Muscle layer of colon (tissue), 2 donors: Measurements from ENCODE around the gene LDLRAD4.
"Not testable (repeated sequence)": the region's sequence is repeated elsewhere in the genome, so short reads cannot be mapped to it uniquely, and the experiment has no call there.

ENCODE experiments used
- H3K27ac ChIP-seq: one replicate; pipeline ENCODE4 v1.7.0; 2013; ENCODE audit warnings: low read depth, mild to moderate bottlenecking, low read length, moderate library complexity
- H3K27me3 ChIP-seq, 2 donors: one replicate each; pipeline ENCODE4 v1.7.0; 2013; ENCODE audit warnings: low read length in 2 of 2, mild to moderate bottlenecking in 2 of 2; ENCODE audit not compliant: insufficient read depth in 2 of 2, control insufficient read depth in 1 of 2
- H3K36me3 ChIP-seq: one replicate; pipeline ENCODE4 v1.7.0; 2013; ENCODE audit warnings: mild to moderate bottlenecking, low read length; ENCODE audit not compliant: insufficient read depth
- H3K4me1 ChIP-seq: one replicate; pipeline ENCODE4 v1.7.0; 2013; ENCODE audit warnings: mild to moderate bottlenecking, low read length; ENCODE audit not compliant: insufficient read depth
- H3K4me3 ChIP-seq, 2 donors: one replicate each; pipeline ENCODE4 v1.7.0; 2013; ENCODE audit warnings: low read length in 2 of 2, low read depth in 1 of 2, mild to moderate bottlenecking in 1 of 2, moderate library complexity in 1 of 2
- H3K9ac ChIP-seq: one replicate; pipeline ENCODE4 v1.7.0; 2013; ENCODE audit warnings: low read length
- H3K9me3 ChIP-seq: one replicate; pipeline ENCODE4 v1.7.0; 2013; ENCODE audit warnings: mild to moderate bottlenecking, low read length
- donor health status: abdominal sarcoma.
- donor health status: Adenocarcinoma of cecum.

Gene LDLRAD4

DNA sequence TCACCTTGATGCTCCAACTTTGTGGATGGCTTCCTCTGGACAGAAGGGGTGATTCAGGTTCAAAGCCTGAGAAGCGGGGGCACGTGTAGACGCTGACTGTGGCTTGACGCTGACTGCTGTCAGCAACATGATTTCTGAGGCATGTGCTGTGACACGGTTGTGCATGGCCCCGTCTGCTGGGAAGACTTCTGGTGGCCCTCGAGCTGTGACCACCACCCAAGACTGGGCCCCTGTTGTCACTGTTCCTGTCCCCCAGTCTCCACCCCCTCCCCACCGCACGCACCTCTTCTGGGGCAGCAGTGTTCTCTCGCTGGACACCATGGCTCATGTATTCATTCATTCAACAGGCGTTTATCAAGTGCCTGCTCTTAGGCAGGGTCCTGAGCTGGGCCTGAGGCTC lies 262.8 kb downstream of the LDLRAD4 start:
- Histone ChIP-seq H3K9me3 (no peaks in the 10 kb centered on the region), H3K27ac (no peak overlapping the region), H3K27me3 (no peaks in the 10 kb centered on the region), H3K4me3 (no peak overlapping the region), H3K9ac (no peak overlapping the region), H3K36me3 (no peaks in the 10 kb centered on the region), H3K4me1 (peaks cover 4% of the 10 kb centered on the region)

DNA sequence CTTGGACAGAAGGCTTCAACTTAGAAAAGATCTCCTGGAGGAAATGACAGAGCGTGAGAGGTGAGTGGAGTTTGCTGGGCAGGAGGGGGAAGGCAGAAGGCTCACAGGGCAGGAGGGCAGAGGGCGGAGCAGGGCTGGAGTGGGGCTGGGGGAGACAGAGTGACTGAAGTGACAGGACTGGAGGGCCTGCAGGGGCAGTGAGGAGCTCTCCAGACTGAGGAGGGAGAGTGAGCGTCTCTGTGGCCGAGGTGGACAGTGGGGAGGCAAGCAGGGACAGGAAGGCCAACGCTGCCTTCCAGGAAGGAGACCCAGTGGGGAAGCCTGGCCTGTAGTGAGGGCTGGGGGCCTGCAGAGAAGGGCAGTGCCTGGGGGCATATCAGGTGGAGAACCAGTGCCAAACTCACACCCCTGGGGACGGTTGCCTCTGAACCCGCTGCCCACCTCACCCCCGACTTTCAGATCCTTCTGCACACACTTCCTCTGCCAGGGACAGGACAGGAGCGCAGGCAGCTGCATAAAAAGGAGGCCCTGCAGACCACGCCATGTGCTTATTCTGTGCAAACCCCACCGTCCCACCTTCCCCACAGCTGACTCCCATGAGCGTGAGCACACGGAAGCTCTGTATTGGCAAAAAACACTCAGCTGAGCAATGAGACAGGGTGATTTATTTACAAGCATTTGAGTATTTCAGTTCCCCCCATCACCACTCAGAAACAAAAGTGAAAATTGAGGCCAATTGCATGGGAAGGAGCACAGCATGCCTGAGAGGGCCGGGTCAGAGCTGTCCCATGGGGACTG lies 263.5 kb downstream of the LDLRAD4 start:
- no peak overlapping the region for H3K4me3 ChIP-seq
- H3K9me3 ChIP-seq: no peaks in the 10 kb centered on the region

DNA sequence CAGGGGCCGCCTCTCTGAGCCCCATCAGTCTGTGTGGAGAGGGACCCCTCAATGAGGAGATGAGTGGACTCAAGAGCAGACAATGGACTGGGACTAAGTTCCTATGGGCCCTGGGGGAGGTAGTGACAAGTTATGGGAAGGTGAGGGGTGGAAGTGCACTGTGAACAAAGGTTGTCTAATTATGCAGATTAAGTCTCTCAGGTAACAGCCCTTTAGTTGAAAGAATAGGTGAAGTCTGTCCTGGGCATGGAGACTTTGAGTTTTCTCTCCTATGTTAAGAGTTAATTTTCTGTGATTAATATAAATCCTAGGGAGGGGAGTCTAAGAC lies 264.0 kb downstream of the LDLRAD4 start:
- Histone ChIP-seq H3K9ac (no peak overlapping the region), H3K9me3 (no peaks in the 10 kb centered on the region), H3K36me3 (no peaks in the 10 kb centered on the region), H3K27me3 (no peaks in the 10 kb centered on the region), H3K4me3 (no peak overlapping the region), H3K27ac (no peak overlapping the region), H3K4me1 (peaks cover 9% of the 10 kb centered on the region)

More for the DNA sequence above, 263.5 kb downstream of the LDLRAD4 start:
- H3K36me3 ChIP-seq: no peaks in the 10 kb centered on the region
- H3K9ac ChIP-seq: no peak overlapping the region
- peaks cover 9% of the 10 kb centered on the region for H3K4me1 ChIP-seq
- no peaks in the 10 kb centered on the region for H3K27me3 ChIP-seq
- no peak overlapping the region for H3K27ac ChIP-seq

DNA sequence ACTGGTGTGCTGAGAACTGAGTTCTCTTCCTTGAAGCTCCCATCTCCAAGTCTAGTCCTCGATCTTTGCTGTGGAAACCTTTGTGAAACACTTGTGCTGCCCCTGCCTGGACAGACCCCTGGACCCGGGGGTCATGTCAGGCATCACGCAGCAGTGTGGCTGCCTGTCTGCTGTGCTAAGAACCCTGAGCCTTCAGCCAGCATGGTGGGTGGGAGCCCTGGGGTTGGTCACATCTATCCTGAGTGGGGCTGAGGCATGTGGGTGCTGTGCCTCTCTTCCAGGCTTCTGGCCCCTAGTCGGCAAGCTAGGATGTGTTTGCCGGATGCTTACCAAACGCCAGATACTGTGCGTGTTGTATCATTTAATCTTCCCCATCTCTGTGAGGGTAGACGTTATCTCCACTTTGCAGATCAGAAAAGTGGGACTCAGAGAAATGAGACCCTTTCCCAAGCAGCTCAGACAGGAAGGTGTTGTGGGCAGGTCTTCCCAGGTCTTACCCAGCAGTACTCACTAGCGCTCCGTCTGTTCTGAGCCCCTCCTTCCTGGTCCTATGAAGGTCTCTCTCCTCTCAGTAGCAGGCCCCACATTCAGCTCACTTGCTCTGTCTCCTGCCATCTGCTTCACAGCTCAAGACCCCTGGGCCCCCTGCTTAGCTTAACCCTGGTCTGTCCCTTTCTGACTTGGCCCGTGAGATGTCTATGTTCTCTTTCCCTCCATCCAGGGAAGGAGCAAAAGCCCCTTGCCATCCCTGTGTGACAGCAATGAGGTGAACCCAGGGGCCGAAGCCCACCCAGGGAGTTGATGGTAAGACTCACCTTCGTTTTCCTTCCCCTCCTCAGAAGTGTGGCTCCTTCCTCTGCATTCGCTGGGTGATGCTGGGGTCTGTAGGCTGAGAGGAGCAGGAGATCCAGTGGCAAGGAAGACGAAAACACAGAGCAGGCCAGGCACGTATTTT lies 265.0 kb downstream of the LDLRAD4 start:
- H3K9me3 ChIP-seq: no peaks in the 10 kb centered on the region
- no peak overlapping the region for H3K27ac ChIP-seq
- no peaks in the 10 kb centered on the region for H3K27me3 ChIP-seq
- H3K9ac ChIP-seq: no peak overlapping the region
- H3K4me1 ChIP-seq: peaks cover 9% of the 10 kb centered on the region
- H3K4me3 ChIP-seq: no peak overlapping the region
- no peaks in the 10 kb centered on the region for H3K36me3 ChIP-seq

DNA sequence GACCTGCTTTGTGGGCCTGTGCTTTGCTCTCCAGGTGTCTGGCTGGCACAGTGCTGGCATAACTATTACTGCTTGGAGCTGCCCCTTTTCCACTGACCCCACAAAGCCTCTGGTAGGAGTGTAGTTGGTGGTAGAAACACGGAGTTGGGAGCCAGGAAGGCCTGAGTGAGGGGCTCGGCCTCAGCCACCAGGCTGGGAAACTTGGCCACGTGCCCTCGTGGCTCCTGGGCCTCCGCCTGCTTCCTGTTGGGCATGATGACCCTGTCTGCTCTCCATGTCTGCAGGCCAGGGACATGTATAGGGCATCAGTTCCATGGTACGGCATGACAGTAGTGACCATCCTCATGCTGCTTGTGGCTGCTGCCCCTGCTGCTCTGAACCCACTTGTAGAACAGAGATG lies 266.6 kb downstream of the LDLRAD4 start:
- Histone ChIP-seq H3K4me1 (peaks cover 9% of the 10 kb centered on the region), H3K9ac (no peak overlapping the region), H3K27me3 (no peaks in the 10 kb centered on the region), H3K27ac (no peak overlapping the region), H3K4me3 (no peak overlapping the region), H3K36me3 (no peaks in the 10 kb centered on the region), H3K9me3 (no peaks in the 10 kb centered on the region)

DNA sequence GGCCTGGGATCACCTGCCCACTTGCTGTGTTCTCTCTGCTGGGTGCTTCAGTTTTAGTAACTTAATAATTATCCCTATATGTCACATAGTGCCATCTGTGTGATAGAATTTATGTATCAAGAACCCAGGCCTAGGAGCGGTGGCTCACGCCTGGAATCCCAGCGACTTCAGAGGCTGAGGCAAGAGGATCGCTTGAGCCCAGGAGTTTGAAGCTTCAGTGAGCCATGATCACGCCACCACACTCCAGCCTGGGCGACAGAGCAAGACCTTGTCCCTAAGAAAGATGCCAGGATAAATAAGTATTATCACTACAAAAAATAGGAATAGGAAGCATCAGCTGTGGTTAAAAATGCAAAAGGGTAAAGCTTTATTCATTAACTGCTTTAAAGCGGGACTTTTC lies 267.0 kb downstream of the LDLRAD4 start:
- Histone ChIP-seq H3K27ac (no peak overlapping the region), H3K27me3 (no peaks in the 10 kb centered on the region), H3K4me1 (peaks cover 9% of the 10 kb centered on the region), H3K4me3 (no peak overlapping the region), H3K9ac (no peak overlapping the region), H3K9me3 (no peaks in the 10 kb centered on the region), H3K36me3 (no peaks in the 10 kb centered on the region)

DNA sequence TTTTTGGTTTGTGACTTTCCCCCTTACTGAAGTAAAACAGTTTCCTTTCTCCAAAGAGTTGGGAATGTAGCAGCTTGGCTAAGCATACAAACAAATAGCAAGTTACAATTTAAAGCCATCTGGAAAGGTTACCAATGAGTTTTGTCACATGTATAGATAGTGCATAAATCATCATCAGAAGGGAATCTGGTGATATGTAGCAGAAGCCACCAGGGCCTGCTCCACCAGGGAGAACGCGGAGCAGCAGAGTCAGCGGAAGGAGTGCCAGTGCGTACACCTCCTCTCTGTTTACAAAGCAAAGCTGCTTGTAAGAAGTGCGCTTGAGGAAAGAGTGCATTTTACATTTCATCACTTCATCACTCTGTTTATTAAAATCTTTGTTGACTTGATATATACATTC lies 267.7 kb downstream of the LDLRAD4 start:
- H3K27me3 ChIP-seq: no peaks in the 10 kb centered on the region
- H3K36me3 ChIP-seq: no peaks in the 10 kb centered on the region
- no peak overlapping the region for H3K4me3 ChIP-seq
- H3K4me1 ChIP-seq: peaks cover 9% of the 10 kb centered on the region
- H3K9me3 ChIP-seq: no peaks in the 10 kb centered on the region
- H3K9ac ChIP-seq: no peak overlapping the region
- H3K27ac ChIP-seq: no peak overlapping the region

DNA sequence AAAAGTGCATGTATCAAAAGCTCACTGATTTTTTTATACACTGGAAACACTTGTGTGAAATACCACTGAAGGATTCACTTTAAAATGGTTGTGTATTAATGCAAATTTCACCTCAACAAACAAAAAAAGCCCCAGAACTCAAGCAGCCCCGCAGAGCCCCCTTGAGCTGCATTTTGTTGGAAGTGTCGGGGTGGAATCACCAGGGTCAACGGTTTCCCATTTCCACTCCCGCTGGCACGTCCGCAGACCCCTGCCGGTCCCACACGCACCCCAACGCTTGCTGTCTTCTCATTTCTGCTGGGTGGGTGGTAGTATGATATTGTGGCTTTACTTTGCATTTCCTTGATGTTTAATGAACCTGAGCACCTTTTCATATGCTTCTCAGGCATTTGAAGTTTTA lies 268.1 kb downstream of the LDLRAD4 start:
- H3K27ac ChIP-seq: no peak overlapping the region
- no peaks in the 10 kb centered on the region for H3K27me3 ChIP-seq
- H3K9me3 ChIP-seq: no peaks in the 10 kb centered on the region
- H3K9ac ChIP-seq: no peak overlapping the region
- H3K4me3 ChIP-seq: no peak overlapping the region
- H3K36me3 ChIP-seq: no peaks in the 10 kb centered on the region
- H3K4me1 ChIP-seq: peaks cover 9% of the 10 kb centered on the region

DNA sequence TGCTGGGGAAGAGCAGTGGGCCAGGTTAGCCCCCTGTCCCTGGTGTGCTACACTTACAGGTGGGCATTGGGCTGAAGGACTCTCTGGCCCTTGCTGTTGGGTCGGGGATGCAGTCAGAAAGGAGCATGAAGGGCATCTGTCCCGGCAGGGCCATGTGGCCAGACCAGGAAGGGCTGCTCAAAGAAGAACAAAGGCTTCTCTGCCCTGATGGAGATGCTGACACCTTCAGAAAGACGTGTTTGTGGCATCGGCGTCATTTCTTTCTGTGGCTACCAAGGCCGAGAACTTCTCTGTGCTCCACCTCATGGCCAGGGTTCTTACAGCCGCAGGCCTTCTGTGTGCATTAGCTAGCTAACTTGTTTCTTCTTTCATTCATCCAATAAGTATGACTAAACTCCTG lies 268.7 kb downstream of the LDLRAD4 start:
- Histone ChIP-seq H3K9ac (no peak overlapping the region), H3K36me3 (no peaks in the 10 kb centered on the region), H3K27me3 (no peaks in the 10 kb centered on the region), H3K27ac (no peak overlapping the region), H3K4me3 (no peak overlapping the region), H3K9me3 (no peaks in the 10 kb centered on the region), H3K4me1 (peaks cover 9% of the 10 kb centered on the region)

DNA sequence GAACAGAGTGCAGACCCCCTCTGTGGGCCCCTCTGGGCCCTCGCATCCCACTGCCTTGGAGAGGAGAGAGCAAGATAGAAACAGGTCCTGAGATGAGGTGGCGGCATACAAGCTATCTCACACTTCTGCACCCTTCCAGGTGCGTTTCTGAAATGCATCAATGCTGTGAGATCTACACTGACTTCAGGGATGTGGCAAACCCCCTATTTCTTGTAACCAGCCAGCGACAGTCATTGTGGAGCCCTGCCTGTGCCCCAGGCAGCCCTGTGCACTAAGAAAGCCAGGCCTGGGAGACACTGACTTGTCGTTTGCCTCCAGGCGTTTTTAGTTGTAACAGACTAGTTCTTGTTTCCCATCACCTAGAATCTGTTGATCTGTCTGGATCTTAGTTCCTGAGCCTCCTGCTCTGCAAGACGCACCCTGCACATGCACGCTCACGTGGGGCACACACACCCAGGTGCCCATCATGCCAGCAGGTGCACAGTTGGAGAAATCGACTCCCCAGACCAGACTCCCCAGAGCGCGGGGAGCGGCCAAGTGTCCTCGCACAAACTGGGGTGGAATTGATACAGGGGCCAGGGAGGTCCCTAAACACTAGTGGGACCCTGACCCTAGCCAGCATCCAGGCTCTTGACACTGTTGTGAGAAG lies 269.8 kb downstream of the LDLRAD4 start:
- no peaks in the 10 kb centered on the region for H3K9me3 ChIP-seq
- no peak overlapping the region for H3K4me3 ChIP-seq
- peaks cover 9% of the 10 kb centered on the region for H3K4me1 ChIP-seq
- H3K27ac ChIP-seq: no peak overlapping the region
- H3K9ac ChIP-seq: no peak overlapping the region
- H3K27me3 ChIP-seq: no peaks in the 10 kb centered on the region
- no peaks in the 10 kb centered on the region for H3K36me3 ChIP-seq

DNA sequence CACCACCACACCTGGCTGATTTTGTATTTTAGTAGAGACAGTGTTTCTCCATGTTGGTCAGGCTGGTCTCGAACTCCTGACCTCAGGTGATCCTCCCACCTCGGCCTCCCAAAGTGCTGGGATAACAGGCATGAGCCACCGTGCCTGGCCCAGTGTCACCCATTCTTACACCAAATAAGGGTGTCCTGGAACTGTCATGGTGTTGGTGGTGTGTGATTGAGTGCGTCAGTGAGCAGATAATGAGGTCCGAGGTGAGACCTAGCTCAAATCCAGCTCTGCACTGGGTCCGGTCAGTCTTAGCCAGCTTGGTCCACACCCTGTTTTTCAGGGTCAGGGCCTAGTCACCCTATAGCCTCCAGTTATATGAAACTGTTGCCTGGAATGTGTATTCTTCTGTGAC lies 270.7 kb downstream of the LDLRAD4 start:
- not testable (repeated sequence) for H3K9ac ChIP-seq, H3K27me3 ChIP-seq, H3K27ac ChIP-seq, H3K4me3 ChIP-seq, H3K36me3 ChIP-seq, H3K9me3 ChIP-seq, H3K4me1 ChIP-seq
